SU-DHL-6 (cell line): ENCODE measurements around the gene SPOCK1.
A peak's percentile ranks its signal among the peaks of the same experiment; 100 is the strongest.
"Not testable (repeated sequence)": the region's sequence is repeated elsewhere in the genome, so short reads cannot be mapped to it uniquely, and the experiment has no call there.

Experiments used
- H2AFZ ChIP-seq: fragments of 200-600 bp; sonication (generic); 2 replicates; pipeline ENCODE4 v1.6.1; 2014; ENCODE audit warnings: low read depth, mild to moderate bottlenecking, moderate library complexity, mixed read lengths, antibody characterized with exemption, low read length; ENCODE audit not compliant: severe bottlenecking
- H3F3A ChIP-seq: fragments of 200-600 bp; shearing (Covaris generic); 2 replicates; pipeline ENCODE4 v1.6.0; 2016; ENCODE audit warnings: antibody characterized with exemption, mild to moderate bottlenecking; ENCODE audit not compliant: insufficient read depth
- H3K27ac ChIP-seq: fragments of 200-600 bp; sonication (generic); 2 replicates; pipeline ENCODE4 v1.5.1; 2016; ENCODE audit warnings: low read depth, mild to moderate bottlenecking, low read length, moderate library complexity, mixed read lengths
- H3K27me3 ChIP-seq: fragments of 200-600 bp; sonication (generic), shearing (Covaris generic); 2 replicates; pipeline ENCODE4 v1.6.0; 2014; ENCODE audit warnings: mild to moderate bottlenecking, low read length
- H3K36me3 ChIP-seq: fragments of 200-600 bp; sonication (generic); 2 replicates; pipeline ENCODE4 v1.6.1; 2014; ENCODE audit warnings: mild to moderate bottlenecking, low read length, mixed read lengths
- H3K4me2 ChIP-seq: fragments of 300-600, 200-600 bp; shearing (Covaris generic), sonication (generic); 2 replicates; pipeline ENCODE4 v1.6.0; 2014; ENCODE audit warnings: low read length, low read depth, mild to moderate bottlenecking; ENCODE audit not compliant: poor library complexity, severe bottlenecking
- H3K4me3 ChIP-seq: fragments of 200-600 bp; sonication (generic); 2 replicates; pipeline ENCODE4 v1.5.1; 2014; ENCODE audit warnings: antibody characterized with exemption, low read length, mild to moderate bottlenecking, mixed read lengths; ENCODE audit not compliant: insufficient read depth, poor library complexity, severe bottlenecking
- H3K79me2 ChIP-seq: fragments of 200-600 bp; sonication (generic); 2 replicates; pipeline ENCODE4 v1.6.1; 2014; ENCODE audit warnings: mild to moderate bottlenecking, low read length, moderate library complexity; ENCODE audit not compliant: insufficient read depth
- H3K9ac ChIP-seq: fragments of 200-600 bp; sonication (generic); 2 replicates; pipeline ENCODE4 v1.7.0; 2014; ENCODE audit warnings: mild to moderate bottlenecking, low read length
- H3K9me2 ChIP-seq: fragments of 200-600 bp; sonication (generic); replicated peaks from 2 replicates; pipeline ENCODE4 v1.6.1; 2014; ENCODE audit warnings: low read length; ENCODE audit not compliant: insufficient read depth
- H3K9me3 ChIP-seq: fragments of 200-600 bp; sonication (generic); 2 replicates; pipeline ENCODE4 v1.6.1; 2014; ENCODE audit warnings: low read length, mixed read lengths; ENCODE audit not compliant: insufficient read depth
- H4K20me1 ChIP-seq: fragments of 200-600 bp; sonication (generic); 2 replicates; pipeline ENCODE4 v1.6.1; 2014; ENCODE audit warnings: low read depth, mild to moderate bottlenecking, antibody characterized with exemption, low read length, moderate library complexity, mixed read lengths
- EZH2phosphoT487 ChIP-seq: fragments of 200-600 bp; sonication (generic), shearing (Covaris generic); conservative IDR thresholded peaks from 2 replicates; pipeline ENCODE4 v1.6.1; 2018; ENCODE audit warnings: mild to moderate bottlenecking, antibody characterized with exemption, low read length, moderate library complexity, mixed read lengths
- TF ChIP-seq, protein P1 (sequence below): fragments of 200-600 bp; sonication (generic); IDR thresholded peaks from one replicate; pipeline ENCODE4 v1.5.1; 2017; ENCODE audit warnings: antibody characterized with exemption, mild to moderate bottlenecking, low read length, moderate library complexity; ENCODE audit not compliant: insufficient read depth, poor library complexity, severe bottlenecking

SPOCK1 gene

DNA sequence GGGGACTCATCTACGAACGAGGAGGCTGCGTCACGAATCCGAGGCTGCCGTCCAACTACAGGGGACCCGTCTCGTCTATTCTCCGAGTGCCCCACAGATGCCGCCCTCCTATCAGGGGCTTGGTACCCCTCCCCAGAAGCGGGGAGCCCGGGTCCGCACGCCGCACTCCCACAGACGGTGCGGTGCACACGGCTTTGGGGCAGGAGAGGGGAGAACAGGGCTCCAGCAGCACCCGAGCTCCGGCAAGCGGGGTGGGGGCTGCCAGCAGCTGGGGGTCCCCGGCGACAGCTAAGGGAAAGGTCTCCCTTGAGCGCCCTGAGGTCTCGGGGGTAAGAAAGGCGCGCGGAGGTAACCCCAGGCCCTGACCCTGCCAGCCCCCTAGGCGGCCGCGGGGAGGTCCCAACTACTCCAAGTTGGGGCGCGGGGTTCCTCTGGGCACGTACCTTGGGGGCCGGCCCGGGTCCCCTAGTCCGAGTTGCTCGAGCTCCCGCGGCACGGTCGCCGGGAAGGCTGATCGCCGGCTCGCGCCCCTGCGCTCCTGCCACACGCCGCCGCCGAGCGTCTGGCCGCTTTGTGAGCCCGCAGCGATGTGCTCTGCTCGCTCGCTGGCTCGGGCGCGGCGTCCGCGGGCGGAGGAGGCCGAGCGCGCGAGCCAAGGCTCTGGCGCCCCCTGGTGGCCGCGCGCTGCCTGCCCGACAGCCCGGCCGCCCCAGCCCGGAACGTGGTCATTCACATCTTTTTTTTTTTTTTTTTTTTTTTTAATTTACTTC lies at the start of gene SPOCK1:
TSS of gene SPOCK1 (minus strand) at position 591 of the 770 bp plus-strand sequence.
- H3K27ac ChIP-seq = no peak within 1 kb of the TSS
- no peaks in the 10 kb centered on the region for H3K79me2 ChIP-seq
- H4K20me1 ChIP-seq = no peaks in the 10 kb centered on the region
- no peaks in the 10 kb centered on the region for H3K9me3 ChIP-seq
- H3K4me3 ChIP-seq = no peak within 1 kb of the TSS
- H3K27me3 ChIP-seq = no peaks in the 10 kb centered on the region
- H3K9ac ChIP-seq = no peak within 1 kb of the TSS
- TF ChIP-seq, protein P1, sequence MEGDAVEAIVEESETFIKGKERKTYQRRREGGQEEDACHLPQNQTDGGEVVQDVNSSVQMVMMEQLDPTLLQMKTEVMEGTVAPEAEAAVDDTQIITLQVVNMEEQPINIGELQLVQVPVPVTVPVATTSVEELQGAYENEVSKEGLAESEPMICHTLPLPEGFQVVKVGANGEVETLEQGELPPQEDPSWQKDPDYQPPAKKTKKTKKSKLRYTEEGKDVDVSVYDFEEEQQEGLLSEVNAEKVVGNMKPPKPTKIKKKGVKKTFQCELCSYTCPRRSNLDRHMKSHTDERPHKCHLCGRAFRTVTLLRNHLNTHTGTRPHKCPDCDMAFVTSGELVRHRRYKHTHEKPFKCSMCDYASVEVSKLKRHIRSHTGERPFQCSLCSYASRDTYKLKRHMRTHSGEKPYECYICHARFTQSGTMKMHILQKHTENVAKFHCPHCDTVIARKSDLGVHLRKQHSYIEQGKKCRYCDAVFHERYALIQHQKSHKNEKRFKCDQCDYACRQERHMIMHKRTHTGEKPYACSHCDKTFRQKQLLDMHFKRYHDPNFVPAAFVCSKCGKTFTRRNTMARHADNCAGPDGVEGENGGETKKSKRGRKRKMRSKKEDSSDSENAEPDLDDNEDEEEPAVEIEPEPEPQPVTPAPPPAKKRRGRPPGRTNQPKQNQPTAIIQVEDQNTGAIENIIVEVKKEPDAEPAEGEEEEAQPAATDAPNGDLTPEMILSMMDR = peak; percentile 50
- TF ChIP-seq EZH2phosphoT487 = no peak
- H3K9me2 ChIP-seq = no peaks in the 10 kb centered on the region
- H3F3A ChIP-seq = no peaks in the 10 kb centered on the region
- no peaks in the 10 kb centered on the region for H3K36me3 ChIP-seq
- no peak within 1 kb of the TSS for H2AFZ ChIP-seq
- H3K4me2 ChIP-seq = no peak within 1 kb of the TSS

DNA sequence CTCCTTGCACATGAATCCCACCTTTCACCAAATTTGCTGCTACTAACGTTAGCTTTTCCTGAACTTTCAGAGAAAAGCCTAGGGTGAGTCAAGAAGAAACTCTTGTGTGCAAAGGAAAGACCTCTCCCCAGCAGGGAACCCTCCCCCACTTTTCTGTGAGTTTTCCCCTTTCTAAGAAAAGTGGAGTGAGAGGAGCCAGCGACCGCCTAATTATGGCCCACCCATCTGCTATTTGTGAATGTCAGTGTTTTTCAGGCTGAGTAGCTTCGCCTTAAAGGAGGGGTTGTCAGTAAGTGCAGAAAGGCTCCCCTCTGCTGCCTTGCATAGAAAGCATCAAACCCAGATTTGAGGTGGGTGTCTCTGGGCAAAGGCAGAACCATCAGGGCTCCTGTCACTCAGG lies 46.8 kb upstream of the SPOCK1 start:
- H3K9me2 ChIP-seq = no peaks in the 10 kb centered on the region
- H3F3A ChIP-seq = no peaks in the 10 kb centered on the region
- H3K27me3 ChIP-seq = no peaks in the 10 kb centered on the region
- no peak overlapping the region for H3K9ac ChIP-seq
- H4K20me1 ChIP-seq = no peaks in the 10 kb centered on the region
- H3K4me2 ChIP-seq = no peak overlapping the region
- no peaks in the 10 kb centered on the region for H3K9me3 ChIP-seq
- TF ChIP-seq EZH2phosphoT487 = no peak
- TF ChIP-seq, protein P1 = no peak
- no peak overlapping the region for H3K27ac ChIP-seq
- no peaks in the 10 kb centered on the region for H3K36me3 ChIP-seq
- H3K79me2 ChIP-seq = no peaks in the 10 kb centered on the region
- no peak overlapping the region for H3K4me3 ChIP-seq
- no peak overlapping the region for H2AFZ ChIP-seq

DNA sequence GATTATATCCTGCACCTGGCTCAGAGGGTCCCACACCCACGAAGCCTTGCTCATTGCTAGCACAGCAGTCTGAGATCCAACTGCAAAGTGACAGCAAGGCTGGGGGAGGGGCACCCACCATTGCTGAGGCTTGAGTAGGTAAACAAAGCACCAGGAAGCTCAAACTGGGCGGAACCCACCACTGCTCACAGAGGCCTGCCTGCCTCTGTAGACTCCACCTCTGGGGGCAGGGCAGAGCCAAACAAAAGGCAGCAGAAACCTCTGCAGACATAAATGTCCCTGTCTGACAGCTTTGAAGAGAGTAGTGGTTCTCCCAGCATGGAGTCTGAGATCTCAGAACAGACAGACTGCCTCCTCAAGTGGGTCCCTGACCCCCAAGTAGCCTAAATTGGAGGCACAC lies 36.3 kb upstream of the SPOCK1 start:
- not testable (repeated sequence) for H4K20me1 ChIP-seq, H3K9me3 ChIP-seq, H2AFZ ChIP-seq, H3F3A ChIP-seq, H3K27me3 ChIP-seq, H3K4me3 ChIP-seq, H3K36me3 ChIP-seq, H3K9ac ChIP-seq, H3K4me2 ChIP-seq, H3K79me2 ChIP-seq, H3K9me2 ChIP-seq, H3K27ac ChIP-seq

DNA sequence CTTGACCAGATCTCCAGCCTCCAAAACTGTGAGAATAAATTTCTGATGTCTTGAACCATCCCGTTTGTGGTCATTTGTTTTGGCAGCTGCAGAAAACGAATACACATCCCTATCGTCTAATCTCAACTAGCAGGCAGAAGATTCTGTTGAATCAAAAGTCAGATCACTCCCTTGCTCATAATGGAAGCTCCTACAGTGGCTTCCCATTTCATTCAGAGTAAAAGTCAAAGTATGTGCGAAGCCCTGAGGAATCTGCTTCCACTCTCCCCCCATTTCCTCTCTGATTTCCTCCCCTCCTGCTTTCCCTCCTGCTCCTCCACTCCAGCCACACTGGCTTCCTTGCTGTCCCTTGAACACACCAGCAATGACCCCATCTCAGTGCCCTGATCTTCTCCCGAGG lies 34.8 kb upstream of the SPOCK1 start:
- no peaks in the 10 kb centered on the region for H3F3A ChIP-seq
- TF ChIP-seq, protein P1 = no peak
- no peak for TF ChIP-seq EZH2phosphoT487
- H3K9ac ChIP-seq = no peak overlapping the region

More for the DNA sequence above, 34.8 kb upstream of the SPOCK1 start:
- Histone ChIP-seq H3K4me2 (no peak overlapping the region), H3K9me3 (no peaks in the 10 kb centered on the region), H3K36me3 (no peaks in the 10 kb centered on the region), H3K27me3 (no peaks in the 10 kb centered on the region), H3K79me2 (no peaks in the 10 kb centered on the region), H3K27ac (no peak overlapping the region), H2AFZ (no peak overlapping the region), H3K9me2 (no peaks in the 10 kb centered on the region), H4K20me1 (no peaks in the 10 kb centered on the region), H3K4me3 (no peak overlapping the region)
